ELR (cell line): ENCODE data around the gene N4BP2L1.

Experiments used
- DNase-seq: peaks from one replicate; pipeline ENCODE4 v3.0.0-alpha.2; 2015; ENCODE audit warnings: low read depth

N4BP2L1 gene

DNA sequence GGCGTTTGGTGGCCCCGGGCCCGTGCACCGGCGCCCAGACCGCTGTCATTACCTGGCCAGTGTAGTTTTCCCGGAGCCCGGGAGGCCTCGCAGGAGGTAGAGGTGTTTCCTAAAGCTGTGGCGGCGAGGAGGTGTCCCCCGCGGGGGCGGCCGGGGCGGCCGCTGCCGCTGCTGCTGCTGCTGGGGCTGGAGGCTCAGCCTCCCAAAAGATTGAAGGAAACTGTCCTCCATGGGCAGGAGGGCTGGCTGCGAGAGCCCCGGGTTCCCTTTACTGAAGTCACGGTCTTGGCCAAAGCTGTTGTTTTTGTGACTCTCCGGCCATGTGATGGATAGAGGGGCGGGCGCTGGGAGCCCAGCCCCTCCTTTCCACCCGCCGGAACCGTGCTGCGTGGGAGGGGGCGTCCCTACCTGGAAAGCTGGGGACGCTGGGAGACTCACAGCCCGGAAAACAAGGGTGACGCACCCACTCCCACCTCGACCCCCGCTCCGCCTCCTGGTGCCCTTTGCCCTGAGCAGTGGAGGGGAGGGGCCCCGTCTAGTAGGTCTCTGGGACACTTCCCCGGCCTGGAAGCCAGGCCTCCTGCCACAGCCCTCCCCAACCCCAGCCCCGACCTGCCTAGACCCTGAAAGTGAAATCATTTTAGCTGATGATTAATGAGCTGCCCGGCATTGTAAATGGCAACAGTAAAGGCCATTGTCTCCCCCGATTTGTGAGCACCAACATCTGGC, at the start of gene N4BP2L1:
Gene N4BP2L1 (minus strand): TSS at position 279 of the 729 bp plus-strand sequence. CDS start 48 bp downstream, at position 231.
- peak; percentile 48 for DNase-seq

DNA sequence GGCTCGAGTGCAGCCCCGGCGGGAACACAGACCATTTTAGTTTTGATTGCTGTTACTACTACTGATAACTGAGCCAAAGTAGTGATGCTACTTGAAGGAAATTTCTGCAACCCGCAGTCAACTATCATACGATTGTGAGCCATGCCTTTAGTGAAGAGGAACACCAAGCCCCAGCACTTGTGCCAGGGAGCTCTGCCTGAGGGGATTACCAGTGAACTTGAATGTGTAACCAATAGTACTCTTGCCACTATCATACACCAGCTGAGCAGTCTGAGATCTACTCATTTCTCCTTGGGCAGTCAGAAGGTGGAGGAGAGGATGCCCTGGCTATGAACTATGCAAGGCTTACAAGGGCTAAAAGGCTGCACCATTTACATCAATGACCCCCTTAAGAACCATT, 49.0 kb upstream of the N4BP2L1 start:
- DNase-seq = no peak

DNA sequence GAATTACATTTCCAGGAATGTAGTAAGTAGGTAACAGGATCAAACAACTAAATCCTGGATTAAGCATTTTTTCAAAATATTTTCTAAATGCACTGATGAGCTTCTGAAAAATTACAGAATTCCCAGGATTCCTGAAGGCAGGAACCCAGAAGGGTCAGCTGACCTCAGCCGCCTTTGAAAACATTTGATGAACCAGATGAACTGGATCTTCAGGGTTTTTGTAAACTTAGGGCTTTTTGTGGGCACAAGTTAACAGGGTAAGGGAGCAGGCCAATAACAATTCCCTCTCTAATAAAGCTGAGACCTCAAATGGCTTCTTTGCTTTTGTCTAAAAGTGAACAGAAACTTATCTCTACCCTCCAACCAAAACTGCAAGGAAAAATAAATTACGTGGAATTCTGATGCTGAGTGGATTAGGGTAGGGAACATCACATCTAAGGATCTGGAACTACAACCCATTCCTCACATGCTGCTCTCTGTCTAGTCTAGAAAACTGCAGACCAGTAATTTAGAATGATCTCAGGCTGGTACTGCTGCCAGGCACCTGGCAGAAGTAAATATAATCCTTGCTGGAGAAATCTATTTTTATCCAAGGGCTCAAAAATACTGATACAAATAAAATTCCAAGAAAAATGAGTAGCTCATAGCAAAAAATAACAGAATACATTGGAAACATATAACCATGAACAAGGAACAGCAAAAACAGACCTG, 48.2 kb upstream of the N4BP2L1 start:
- no peak for DNase-seq

DNA sequence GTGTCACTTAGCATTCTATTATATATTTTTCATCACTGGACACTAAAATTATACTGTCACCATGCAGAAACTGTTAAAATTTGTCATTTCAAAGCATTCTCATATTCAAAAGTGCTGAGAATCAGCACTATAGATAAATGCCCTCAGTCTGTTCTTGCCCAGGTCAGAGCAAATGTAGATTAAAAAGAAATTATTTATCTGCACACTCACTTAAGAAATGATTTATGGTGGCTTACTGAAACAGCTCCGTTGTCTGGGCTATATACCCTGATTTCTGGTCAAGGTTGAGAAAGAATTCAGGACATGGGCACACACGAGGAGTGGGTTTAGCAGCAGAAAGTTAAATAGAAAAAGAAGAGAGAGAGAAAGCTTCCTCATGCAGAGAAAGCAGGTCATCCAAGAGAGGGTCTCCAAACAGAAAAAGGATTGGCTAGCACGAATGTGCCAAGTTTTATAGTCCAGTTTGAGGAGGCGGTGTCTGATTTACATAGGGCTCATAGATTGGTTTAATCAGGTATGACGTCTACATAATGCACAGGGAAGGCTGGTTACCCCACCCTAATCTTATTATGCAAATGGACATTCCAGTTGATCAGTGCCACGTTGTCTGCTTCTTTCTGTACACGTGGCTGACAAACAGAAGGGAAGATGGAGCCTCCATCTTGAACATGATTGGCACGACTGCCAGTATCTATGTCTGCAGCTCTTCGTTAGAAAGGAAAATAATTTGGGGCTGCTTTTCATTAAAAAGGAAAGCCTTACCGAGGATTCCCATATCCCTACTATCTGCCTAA, 47.3 kb upstream of the N4BP2L1 start:
- DNase-seq = no peak

DNA sequence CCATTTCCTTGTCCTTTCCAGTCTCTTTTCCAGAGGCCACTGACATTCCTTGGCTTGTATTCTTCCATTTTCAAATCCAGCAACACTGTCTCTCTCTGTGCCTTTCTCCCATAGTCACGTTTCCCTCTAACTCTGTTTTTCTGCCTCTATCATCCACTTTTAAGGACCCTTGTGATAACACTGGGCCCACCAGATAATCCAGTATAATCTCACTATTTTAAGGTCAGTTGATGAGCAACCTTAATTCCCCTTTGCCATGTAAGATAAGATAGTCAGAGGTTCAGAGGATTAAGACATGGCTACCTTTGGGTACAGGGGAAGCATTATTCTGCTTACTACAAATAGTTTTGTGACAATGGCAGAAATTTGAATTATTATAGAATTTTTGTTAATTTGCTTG, 45.7 kb upstream of the N4BP2L1 start:
- DNase-seq = no peak

DNA sequence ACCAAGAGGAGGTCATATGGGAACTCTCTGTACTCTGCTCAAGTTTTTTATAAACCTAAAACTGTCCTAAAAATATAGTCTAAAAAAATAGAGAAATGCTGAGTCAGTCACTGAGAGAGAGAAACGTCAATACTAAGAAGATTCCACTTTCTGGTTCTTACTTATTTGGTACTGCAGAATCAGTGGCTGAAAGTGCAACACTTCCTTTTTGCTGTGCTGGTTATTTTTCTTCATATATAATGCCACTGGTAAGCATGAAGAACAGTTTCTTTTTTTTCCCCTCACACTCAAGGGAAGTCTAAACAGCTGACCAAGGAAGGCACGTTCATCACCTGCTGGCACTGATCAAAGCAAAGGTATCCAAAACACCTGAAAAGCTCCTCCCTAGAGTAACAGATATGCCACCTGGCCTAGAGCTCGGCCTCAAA, 44.3 kb upstream of the N4BP2L1 start:
- no peak for DNase-seq

DNA sequence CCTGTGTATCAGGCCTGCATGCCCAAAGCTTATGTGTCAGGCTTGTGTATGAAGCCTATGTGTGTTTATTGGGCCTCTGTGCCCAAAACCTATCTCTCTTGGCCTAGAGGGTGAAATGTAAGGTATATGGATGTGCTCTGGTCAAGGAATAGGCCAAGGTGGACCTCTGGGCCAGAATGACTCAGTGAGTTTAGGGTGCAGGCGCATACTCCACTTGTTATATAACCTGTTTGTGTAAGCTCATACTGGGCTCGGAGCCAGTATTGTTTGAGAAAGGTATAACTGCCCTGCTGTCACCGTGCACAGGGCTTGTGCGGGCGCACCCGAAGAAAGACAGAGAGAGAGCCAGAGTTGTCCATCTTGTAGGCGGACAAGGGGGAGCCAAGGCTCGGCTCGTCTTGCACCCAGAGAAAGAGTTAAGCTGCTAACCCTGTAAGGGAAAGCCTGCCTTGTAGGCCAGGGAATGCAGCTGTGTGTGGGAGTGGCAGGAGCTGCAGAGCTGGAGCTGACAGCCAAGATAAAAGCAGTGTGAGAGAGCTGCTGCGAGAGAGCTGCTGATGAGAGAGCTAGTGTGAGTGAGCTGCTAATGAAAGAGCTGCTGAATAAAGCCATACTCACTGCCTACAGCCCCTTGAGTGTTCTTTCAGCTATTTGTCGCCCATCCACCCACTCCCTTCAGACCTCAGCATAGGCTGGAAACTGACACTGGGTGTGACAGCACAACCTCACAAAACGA, 43.4 kb upstream of the N4BP2L1 start:
- DNase-seq = no peak

DNA sequence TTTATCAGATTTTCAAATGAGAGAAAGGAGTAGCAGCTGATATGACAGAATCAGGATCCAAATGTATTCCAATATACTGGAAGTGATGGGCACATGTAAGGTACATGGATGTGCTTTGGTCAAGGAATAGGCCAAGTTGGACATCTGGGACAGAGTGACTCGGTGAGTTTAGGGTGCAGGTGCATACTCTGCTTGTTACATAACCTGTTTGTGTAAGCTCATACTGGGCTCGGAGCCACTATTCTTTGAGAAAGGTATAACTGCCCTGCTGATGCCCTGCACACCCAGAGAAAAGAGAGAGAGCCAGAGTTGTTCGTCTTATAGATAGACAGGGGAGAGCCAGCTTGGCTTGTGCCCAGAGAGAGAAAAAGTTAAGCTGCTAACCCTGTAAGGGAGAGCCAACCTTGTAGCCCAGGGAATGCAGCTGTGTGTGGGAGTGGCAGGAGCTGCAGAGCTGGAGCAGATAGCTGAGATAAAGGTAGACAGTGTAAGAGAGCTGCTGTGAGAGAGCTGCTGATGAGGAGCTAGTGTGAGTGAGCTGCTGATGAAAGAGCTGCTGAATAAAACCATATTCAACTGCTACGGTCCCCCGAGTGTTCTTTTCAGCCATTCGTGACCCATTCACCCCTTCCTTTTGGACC, 40.7 kb upstream of the N4BP2L1 start:
- no peak for DNase-seq

DNA sequence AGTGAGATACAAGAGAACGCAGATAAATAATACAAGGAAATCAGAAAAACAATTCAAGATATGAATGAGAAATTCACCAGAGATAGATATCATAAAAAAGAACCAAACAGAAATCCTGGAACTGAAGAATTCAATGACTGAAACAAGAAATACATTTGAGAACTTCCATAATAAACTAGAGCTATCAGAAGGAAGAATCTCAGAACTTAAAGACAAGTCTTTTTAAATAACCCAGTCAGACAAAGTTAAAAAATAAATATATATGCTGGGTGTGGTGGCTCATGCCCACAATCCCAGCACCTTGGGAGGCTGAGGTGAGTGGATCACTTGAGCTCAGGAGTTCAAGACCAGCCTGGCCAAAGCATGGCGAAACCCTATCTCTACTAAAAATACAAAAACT, 28.7 kb upstream of the N4BP2L1 start:
- no peak for DNase-seq

DNA sequence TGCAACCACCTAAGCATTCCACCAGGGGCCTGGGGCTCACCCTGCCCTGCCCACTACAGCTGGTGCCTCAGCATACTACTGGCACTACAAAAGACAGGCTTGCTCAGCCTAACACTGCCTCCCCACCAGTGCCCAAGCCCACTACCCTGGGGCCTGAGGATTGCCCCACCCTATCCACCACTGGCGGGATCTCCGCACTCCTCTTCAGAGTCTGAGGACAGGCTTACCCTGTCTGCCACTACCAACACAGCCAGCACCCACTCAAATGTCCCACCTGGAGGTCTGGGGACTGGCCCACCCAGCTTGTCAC, 27.6 kb upstream of the N4BP2L1 start:
- no peak for DNase-seq

DNA sequence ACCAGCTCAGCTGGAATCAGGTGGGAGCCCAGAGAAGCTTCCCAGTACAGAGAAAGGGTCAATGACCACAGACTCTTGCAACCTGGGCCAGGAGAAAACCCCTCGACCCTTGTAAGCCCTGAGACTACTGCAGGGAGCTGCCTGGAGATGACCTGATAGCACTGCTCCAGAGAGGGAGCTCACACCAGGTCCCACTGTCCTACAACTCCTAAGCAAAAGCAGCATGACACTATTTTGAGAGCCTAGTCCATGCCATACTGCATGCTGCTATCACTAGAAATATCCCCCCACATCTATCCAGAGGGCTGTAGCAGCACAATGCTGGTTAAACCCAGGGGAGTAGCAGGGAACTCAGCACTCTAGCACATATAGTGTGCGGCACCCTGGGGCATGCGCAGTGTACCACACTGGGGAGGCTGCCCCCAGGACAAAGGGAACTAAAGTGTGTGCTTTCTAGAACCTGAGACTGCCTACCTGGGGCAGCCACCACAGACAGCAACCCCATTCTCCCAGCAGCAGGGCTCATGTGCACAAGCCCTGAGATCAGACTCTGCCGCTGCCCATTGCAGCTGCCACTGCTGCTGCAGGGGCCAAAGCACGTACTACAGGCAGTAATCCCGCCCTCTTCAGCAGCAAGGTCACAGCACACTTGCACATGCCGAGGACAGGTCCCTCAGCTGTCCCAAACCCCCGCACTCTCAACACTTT, 27.1 kb upstream of the N4BP2L1 start:
- no peak for DNase-seq

DNA sequence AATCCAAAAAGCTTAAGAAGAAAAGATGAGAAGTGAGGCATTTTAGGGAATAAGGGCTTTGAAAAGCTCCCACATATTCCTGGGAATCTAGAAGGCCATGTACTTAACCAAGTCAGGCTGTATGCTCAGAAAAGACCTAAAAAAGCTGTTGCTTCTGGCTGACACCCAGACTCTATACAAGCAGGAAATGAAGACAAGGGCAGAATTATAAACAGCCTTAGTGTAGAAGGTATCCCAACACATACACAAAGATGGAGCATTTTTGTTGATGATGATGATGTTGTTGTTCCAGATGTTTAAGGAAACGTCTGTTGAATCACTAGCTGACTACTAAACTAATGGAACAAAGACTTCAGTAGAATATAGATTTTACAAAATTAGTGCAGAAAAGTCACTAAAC, 26.1 kb upstream of the N4BP2L1 start:
- DNase-seq = no peak

DNA sequence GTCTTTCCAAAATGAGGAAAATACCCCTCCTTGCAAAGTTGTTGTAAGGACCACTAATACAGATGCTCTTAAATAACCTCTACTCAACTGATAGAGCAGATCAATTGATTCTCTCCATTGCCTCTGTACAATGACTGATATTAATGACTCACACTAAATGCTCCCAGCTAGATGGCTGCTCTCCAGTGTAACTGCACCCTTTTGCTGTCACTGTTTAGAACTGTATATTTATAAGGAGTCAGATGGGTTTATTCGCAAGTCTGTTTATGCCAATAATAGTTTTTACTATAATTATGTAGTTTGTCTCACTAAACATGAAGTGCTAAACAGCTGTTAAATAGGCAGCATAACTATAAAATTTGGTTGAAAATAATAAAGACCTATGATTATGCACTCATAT, 21.0 kb upstream of the N4BP2L1 start:
- DNase-seq = peak; percentile 24

DNA sequence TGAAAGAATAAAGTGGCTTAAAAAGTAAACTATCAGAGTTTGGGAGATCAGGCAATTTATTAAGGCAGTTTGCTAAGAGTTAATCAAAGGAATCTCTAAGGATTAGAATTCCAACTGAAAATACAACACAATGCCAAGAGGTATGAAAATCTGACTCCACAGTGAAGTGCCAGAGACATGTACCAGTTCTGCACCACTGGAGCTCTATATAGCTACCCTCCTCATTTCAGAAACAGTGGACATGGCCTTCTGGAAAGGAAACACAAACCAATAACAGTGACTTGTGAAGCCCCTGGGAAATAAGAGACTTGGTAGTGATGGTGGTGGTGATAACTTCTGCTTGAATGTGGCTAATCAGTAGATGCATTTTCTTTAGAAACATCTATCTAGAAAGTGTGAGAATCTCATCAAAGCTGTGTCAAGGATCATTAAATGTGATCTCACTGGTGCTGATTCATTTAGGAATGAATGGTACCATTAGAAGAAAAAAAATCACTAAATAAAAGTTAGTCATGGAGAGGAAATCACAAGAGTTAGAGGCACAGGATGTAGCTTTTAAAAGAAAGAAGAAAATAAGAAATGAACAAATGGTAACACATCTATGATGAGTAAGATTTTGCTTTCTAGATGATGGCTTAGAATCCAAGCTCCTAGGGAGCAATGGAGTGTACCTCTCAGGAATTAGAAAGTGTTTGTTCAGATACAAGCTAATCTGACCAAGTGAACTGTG, 20.1 kb upstream of the N4BP2L1 start:
- peak; percentile 15 for DNase-seq

DNA sequence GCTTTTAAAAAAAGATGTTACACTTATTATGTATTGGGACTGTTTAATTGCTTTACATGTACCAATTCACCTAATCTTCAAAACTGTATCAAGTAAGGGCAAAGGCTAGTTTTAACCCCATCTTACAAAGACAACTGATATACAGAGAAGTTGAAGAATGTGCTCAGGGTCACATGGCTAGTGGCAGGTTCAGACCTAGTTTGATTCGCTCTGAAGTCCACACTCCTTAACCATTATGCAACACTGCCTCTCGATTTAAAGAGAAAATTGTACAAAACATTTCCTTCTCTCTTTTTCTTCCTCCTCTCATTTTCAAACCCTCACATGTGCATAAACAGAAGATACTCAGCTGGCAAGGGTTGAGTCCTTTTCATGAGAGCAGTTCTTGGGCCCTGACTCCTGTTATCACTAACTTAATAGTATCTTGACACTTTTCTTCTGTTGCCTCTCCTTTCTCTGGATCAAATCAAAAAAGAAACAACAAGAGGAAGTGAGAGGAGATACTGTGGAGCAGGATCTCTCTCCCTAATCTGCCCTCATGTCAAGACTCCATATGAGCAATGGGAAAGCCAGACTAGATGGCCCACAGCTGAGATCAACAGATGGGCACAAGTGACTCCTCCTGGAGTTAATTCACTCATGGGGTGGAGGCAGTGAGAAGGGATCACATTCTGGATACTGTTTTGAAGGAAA, 19.0 kb upstream of the N4BP2L1 start:
- DNase-seq = no peak

DNA sequence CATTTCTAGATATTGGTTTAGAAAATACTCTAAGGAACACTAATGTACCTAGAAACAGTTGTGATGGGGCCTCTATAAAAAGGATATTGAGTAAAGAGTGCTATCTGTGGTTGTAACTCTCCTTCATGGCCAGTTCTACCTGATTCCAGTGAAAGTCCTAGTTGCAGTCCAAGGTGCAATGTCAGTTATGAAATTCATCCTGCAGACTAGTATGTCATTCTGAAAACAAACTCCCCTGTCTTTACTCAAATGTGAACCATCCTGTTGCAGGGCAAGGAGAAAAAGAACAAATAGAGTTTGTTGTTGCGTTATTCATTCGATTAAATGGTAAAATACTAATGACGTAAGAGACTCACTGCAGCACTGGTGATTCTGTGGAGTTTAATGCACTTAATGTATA, 18.3 kb upstream of the N4BP2L1 start:
- no peak for DNase-seq

DNA sequence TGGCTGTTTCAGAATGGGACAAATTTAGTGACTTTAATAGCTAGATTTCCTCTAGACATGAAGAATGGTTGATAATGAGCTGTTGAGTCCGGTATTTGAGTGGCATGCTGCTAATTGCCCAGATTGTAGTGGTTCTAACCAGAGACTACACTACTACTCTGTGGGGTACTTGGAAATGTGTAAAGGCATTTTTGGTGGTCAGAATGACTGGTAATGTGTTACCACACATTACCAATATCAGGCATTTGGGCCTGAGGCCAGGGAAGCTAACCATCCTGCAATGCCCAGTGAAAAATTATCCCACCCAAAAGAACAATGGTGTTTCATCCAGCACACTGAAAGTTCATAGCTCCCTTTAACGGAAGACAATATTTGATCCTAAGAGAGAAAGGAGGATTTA, 17.5 kb upstream of the N4BP2L1 start:
- no peak for DNase-seq

DNA sequence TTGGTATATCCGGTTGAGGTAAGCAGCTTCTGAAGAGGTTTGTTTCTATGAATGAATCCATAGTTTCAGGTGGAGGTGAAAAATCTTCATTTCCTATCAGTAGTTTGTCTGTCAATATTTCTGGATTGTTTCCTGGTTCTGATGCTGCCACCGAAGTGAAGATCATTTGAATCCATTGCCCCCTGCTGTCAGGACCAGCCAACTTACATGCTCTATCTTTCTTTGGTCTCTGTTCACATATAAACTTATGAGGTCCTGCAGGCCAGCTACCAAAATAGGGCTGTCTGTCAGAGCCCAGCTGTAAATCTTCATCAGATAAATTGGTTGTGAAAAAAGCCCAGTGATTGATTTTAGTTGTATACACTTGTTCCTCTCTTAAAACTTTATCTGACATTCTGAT, 15.2 kb upstream of the N4BP2L1 start:
- DNase-seq = peak; percentile 46

DNA sequence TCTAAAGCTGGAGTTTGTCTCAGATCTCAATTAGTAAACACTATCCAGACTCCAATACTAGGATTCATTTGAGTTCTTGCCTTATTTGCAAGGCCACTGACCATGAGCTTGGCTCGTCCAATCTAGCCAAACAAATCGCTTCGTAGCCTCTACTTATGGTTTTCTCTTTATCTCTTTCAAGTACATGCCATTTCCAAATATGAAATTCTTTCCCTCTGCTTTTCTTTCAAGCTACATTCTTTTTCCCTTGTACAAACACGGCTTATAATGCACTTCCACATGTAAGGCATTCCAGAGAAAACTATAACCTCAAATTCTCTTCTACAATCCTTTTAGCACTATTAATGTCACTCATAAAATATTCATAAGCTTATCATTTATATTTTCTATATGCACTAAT, 10.9 kb upstream of the N4BP2L1 start:
- DNase-seq = no peak

DNA sequence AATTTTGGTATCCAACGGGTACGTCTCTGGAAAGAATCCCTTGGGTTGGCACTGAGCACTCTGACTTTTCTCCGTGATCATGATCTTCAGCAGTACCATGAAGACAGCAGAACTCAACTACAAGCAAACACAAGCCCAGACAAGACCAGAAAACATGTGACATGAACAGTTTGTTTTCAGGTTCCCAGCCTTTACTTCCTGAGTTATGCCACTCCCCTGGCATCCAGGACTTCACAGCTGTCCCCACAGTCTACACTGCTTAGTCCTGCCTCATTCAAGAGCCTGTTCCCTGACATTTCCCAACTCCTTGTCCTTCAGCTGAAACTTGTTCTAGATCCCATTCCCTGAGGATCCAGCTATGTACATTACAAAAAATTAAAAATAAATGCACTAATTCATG, 4.9 kb upstream of the N4BP2L1 start:
- no peak for DNase-seq
